ENCODE measurements around the gene POC1A.

POC1A gene

GRCh38 chr3:52084216-52084945 lies 69.8 kb downstream of the POC1A start:
- no peak for DNase-seq (ENCODE audit: low read depth)

- DNase-seq (ENCODE audit: low read depth), result no peak
Observed at GRCh38 chr3:52083556-52084087, 70.6 kb downstream of the POC1A start.

GRCh38 chr3:52082951-52083350 lies 71.3 kb downstream of the POC1A start:
- DNase-seq (ENCODE audit: low read depth), result no peak

DNA sequence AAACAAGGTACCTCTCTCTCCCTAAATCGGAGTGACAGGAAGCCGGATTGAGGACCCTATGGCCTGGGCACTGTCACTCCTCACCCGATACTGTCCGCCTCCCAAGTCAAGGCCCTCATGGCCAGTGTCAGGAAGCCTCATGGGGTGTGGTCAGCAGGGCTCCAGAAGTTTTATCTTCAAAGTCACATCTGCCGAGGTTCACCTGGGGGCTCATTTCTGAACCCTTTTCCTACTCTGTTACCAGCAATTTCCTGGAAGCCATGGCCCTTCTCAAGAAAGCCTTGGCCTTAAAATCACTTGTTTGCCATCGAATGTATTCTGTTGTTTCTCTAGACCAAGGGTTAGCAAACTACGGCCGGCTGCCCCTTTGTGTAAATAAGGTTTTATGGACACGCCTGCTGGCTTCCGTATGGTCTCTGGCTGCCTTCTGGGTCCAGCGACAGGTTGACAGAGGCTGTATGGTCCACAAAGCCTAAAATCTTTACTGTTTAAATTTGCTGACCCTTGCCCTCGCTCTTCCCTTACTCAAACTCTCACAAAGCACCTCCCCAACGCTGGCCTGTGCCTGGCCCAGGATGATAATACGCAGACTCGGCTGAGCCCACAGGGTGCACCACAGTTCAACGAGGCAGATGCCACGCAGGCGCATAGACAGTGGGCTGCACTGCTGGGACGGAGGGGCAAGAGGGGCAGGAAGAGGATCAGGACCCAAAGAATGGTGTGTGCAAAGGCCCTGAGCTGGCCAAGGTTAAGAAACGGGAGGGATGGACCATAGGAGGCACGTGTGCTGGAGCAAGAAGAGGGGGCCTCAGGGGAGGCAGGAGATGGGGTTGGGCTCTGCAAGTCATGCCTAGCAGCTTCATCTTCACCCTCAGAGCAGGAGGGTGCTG lies 73.1 kb downstream of the POC1A start:
- DNase-seq (ENCODE audit: low read depth), result no peak

DNA sequence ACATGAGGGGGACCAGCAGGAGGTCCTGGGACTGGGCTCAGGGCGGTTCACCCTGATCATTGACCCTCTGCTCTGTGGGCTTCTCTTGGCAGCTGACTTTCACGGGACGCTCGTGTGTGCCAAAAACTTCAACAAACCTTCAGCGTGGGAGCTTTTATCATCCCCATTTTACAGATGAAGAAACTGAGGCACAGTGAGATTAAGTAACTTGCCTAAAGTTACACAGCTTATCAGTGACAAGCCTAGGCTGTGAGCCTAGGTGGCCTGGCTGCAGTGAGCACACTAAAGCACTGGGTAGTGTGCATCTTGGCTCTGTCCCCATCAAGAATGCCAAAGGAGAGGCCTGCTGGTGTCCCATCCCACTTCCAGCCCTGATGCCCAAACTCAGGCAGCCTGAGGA lies 74.3 kb downstream of the POC1A start:
- DNase-seq (ENCODE audit: low read depth), result no peak

DNA sequence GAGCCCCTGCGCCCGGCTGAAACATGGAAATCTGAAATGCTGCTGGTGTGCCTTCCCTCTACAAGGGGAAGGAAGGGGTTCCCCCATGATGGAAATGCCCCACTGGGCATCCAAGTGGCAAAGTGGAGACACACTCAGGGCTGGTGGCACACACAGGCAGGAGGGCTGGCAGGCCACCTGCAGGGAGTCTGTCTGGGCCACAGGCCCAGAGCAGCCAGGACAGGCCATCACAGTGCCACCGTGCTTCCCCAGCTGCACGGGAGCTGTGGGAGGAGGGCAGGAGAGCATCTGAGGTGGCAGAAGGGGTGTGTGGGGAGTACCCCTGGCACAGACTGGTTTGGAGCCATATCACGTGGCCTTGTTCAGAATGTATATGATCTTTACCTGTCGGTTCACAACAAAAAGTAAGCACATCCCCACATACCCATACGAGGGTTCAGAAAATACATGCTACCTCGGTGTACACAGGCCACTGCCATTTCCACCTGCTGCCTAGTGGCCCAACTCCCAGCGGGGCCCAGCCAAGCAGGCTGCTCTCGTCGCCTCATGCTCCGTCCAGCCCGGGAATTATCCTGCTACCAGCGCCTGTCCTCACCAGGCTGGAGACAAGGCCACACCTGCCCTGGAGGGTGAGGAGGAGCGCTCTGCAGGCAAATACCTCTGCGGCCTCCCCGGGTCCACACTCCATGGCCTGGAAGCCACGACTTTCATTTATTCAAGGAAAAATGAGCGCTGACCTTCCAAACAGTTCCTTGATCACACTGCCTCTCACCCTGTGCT lies 75.3 kb downstream of the POC1A start:
- DNase-seq (ENCODE audit: low read depth), result no peak

DNA sequence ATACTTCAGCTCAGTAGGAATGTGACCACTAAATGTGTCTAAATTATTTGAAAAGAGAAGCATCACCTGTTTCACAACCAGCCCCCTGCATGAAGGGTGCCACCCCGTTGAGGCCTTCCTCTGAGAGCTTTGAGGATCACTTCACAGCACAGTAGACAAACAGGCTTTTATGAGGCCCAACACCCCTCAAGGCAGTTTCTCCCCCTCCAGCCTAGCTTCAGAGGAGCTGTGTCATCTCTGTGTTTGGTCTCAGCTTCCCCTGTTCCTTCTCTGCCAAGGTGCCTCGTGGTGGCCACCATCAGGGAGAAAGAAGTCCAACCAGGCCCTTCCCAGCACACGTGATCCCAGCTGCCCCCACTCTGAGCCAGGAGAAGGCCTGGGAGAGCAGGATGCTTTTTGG lies 76.3 kb downstream of the POC1A start:
- DNase-seq (ENCODE audit: low read depth), result no peak

DNA sequence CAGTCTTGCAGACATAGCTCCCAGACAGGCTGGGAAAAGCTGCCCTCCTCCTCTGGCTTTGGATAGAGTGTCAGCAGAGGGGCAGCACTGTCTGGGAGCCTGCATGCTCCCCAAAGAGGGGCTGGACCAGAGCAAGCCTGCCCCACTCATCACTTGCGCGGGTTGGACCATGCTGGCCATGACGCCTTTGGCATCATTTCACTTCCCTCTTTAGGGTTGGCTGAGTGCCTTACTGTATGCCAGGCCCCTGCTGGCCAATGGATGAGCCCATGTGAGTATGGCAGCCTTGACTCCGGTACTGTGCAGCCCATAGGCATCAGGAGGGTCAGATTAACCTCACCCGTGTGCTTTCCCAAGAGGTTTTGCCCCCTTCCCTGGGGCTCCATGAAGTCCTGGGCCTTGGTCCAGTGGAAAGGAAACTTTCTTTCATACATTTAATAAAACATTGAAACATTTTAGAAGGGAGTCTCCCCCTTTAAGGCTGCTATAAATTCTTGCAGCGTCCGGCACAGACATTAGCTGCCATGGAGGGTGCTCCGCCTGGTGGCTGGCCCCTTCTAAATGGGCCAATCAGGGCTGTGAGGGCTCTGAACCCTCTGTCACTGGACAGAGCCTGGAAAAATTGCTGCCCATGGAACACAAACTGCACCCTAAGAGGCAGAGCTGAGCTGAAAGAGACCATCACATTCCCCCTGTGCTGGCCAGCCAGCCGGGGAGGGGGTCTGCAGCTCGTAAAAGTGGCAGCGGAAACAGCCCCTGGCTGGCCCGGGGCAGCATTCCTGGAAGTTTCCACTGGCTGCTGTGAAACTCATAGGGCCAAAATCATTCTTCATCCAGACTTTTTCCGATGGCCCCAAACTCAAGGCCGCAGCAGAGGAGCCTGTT lies 77.1 kb downstream of the POC1A start:
- DNase-seq (ENCODE audit: low read depth), result no peak

DNA sequence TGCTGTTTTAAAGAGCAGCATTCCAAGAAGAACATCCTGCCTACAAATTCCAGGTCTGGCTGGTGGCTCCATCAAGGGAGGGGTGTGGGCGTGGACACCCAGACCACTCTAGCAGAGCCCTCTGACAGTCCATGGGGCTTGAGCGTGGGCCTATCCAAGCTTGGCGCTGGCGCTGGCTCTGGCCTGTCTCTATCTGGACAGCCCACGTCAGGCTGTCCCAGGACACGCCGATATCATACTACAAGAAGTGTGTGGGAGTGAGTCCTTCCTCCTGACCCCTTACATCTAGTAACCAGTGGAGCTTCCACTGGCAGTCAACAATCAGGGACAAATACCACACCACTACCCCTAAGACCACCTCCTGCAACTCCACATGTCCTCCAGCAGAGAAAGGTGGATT lies 80.7 kb downstream of the POC1A start:
- DNase-seq (ENCODE audit: low read depth), result no peak

DNA sequence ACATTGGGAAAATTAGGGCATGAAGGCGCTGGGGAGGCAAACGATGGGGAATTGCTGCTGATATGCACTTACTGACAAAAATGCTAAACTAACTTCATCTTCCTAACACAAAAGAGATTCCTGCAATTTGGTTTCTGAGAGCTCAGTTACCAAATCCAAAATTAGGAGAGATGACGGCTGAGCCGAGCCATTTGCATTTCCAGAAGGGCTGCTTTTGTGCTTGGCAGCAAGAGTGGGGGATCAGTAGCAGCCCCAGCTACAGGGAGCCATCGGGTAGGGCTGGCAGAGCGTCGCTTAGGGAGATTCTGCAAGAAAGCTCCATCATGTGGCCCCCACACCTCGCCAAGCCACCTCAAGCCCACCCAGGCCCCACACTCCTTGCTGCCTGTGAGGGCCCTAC lies 81.8 kb downstream of the POC1A start:
- no peak for DNase-seq (ENCODE audit: low read depth)

DNA sequence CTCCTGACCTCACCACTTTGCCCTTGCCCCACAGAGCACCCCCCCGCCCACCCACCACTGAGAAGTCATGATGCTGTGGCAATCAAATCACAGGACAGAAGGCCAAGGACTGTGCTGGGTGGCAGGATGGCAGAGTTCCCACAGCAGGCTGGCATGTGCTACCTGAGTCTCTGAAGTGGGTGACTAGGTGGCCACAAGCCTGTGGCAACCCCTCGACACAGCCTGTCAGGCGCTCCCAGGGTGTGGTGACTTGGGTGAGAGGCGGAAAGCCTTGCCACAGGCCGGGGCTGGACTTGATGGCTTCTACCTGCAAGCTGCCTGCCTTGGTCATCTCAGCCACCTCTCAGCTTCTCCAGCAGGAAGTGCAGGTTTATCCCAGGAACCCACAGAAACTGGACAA lies 82.2 kb downstream of the POC1A start:
- no peak for DNase-seq (ENCODE audit: low read depth)

DNA sequence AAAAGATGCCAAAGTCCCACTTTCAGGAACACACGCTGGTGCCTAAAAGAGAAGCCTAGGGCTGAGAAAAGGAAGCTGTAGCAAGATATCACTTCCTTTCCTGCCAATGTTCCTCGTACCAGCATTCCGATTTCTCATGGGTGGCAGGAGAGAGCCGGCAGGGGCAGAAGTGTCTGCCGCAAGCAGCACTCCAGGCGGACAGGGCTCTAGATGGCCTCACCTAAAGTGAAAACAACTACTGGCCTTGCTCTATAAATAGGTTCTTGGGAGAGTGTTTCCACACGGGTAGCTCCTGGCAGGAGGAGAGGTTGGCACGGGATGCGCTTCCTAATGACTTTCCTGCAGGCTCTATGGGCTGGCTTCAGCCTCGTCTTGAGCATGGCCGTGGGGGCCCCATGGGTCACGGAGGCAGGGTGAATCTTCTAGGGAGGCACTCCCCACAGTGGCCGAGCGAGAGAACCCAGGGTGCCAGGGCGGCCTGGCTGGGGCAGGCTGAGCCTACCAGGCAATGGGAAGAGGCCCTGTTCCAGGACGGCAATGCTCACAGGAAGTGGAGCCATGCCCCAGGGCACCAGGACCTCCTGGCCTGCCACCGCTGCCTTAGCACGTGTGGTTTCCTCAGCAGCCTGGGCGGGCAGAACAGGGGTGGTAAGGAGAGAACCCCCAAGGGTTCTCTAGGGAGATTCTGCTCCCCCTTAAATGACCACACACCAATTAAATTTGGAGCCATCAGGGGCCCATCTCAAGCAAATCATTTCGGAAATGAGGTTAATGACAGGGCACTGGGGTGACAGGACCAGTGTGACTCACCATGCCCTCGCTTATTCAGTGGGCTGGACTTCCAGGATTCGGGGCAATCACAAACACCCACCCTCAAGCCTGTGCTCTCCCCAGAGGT lies 83.2 kb downstream of the POC1A start:
- no peak for DNase-seq (ENCODE audit: low read depth)

GRCh38 chr3:52069855-52070254 lies 84.4 kb downstream of the POC1A start:
- no peak for DNase-seq (ENCODE audit: low read depth)

- no peak for DNase-seq (ENCODE audit: low read depth)
Observed at GRCh38 chr3:52069135-52069534, 85.1 kb downstream of the POC1A start.

DNA sequence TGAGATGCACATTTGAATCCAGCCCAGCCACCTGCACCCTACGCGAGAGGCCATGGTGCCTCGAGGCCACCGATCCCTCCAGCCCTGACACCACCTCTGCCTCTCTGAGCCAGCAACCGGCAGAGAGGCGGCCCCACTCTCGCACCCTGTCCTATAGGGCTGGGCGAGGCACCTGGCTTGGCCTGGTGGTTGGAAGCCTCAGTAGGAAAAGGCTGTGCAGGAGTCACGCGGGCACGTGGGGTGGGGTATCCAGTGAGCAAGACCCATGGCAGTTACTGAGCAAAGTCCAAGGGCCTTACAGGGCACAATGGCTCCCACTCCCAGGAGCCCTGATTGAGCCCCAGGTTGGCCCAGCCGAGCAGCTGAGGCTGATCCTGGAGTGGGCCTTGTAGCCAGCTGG lies 85.5 kb downstream of the POC1A start:
- DNase-seq (ENCODE audit: low read depth), result no peak

- peak; percentile 60 for DNase-seq (ENCODE audit: low read depth)
Observed at GRCh38 chr3:52068055-52068571, 86.1 kb downstream of the POC1A start.

- no peak for DNase-seq (ENCODE audit: low read depth)
Observed at GRCh38 chr3:52067526-52067925, 86.7 kb downstream of the POC1A start.

GRCh38 chr3:52067046-52067445 lies 87.2 kb downstream of the POC1A start:
- no peak for DNase-seq (ENCODE audit: low read depth)

GRCh38 chr3:52065264-52065756 lies 88.9 kb downstream of the POC1A start:
- DNase-seq (ENCODE audit: low read depth), result no peak

GRCh38 chr3:52064561-52064960 lies 89.7 kb downstream of the POC1A start:
- DNase-seq (ENCODE audit: low read depth), result no peak

Data from iris pigment epithelial cell (primary cell).